Measurements from ENCODE around the gene OGG1.
A peak's percentile ranks its signal among the peaks of the same experiment; 100 is the strongest.

OGG1 gene

DNA sequence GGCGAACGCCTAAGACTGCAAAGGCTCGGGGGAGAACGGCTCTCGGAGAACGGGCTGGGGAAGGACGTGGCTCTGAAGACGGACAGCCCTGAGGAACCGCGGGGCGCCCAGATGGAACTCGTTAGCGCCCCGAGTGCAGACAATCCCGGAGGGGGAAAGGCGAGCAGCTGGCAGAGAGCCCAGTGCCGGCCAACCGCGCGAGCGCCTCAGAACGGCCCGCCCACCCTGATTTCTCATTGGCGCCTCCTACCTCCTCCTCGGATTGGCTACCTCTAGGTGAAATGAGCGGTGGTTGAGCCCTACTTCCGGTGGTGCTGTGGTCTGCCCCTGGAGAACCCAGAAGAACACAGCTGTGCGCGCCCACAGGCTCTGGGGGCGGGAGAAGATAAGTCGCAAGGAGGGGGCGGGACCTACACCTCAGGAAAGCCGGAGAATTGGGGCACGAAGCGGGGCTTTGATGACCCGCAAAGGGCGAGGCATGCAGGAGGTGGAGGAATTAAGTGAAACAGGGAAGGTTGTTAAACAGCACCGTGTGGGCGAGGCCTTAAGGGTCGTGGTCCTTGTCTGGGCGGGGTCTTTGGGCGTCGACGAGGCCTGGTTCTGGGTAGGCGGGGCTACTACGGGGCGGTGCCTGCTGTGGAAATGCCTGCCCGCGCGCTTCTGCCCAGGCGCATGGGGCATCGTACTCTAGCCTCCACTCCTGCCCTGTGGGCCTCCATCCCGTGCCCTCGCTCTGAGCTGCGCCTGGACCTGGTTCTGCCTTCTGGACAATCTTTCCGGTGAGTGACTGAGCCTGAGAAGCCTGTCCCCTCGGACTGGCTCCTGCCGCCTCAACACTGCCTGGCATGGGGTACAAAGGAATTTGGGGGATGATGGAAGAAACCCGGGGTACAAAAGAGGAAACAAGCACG is at the start of gene OGG1:
TSS of gene OGG1 (plus strand) at position 308 of the 911 bp plus-strand sequence. CDS start at position 643, 335 bp downstream.
- peak; percentile 87 for DNase-seq (ENCODE audit: low read depth)

DNA sequence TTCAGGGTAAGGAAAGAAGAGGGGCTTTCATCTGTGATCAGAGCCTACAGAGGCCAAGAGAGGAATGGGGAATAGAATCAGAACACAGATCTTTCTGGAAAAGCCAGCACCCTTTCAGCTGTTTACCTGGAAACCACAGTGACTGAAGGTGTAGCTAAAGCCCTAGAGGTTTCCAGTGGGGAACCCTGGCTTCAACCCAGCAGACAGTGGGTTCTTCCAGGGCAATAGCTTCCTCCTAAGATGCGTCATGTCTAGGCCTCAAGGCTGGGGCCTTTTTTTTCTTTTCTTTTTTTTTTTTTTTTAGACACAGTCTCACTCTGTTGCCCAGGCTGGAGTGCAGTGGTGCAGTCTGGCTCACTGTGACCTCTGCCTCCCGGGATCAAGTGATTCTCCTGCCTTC is 49.2 kb upstream of the OGG1 start:
- no peak for DNase-seq (ENCODE audit: low read depth)

DNA sequence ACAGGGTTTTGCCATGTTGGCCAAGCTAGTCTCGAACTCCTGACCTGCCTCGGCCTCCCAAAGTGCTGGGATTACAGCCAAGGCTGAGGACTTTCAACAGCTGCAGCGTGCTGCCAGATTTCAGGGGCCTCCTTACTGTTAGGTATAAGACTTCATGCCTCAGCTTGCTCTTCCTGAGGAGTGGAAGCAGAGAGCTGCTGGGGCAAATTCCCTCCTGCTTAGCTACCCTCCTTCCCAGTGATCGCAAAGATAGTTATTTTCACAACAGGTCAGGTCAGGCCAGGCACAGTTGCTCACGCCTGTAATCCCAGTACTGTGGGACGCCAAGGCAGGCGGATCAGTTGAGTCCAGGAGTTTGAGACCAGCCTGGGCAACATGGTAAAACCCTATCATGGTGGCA is 48.7 kb upstream of the OGG1 start:
- no peak for DNase-seq (ENCODE audit: low read depth)

DNA sequence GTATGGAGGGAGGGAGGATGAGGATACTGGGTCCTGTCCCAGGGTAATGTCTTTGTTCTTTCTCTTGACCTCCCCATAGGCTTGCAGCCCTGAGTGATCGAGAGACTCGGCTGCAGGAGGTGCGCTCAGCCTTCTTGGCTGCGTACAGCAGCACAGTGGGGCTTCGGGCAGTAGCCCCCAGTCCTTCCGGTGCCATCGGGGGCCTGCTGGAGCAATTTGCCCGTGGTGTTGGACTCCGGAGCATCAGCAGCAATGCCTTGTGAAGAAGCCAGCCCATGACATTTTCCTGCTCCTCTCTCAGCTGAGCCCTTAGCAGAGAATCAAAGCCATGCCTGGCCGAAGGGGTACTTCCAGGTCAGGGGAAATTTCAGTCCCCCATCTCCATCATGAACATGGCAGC is 48.0 kb upstream of the OGG1 start:
- DNase-seq (ENCODE audit: low read depth) = no peak

DNA sequence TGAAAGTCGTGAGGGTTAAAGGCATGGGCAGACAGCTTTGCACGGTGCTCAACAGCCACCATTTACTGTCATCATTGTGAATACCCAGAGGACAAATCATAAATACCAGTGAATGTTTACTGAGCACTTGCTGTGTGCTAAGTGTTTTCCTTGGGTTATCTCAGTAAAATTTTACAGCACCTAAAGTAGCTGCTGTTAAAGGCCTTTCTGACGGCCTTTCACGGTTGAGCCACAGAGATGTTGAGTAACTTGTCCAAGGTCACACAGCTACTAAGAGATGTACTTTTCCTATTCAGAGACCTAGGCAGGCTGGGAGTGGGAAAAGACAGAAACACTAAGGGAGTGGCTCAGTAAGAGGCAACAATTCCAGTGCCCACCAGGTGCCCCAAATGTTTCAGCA is 46.5 kb upstream of the OGG1 start:
- no peak for DNase-seq (ENCODE audit: low read depth)

DNA sequence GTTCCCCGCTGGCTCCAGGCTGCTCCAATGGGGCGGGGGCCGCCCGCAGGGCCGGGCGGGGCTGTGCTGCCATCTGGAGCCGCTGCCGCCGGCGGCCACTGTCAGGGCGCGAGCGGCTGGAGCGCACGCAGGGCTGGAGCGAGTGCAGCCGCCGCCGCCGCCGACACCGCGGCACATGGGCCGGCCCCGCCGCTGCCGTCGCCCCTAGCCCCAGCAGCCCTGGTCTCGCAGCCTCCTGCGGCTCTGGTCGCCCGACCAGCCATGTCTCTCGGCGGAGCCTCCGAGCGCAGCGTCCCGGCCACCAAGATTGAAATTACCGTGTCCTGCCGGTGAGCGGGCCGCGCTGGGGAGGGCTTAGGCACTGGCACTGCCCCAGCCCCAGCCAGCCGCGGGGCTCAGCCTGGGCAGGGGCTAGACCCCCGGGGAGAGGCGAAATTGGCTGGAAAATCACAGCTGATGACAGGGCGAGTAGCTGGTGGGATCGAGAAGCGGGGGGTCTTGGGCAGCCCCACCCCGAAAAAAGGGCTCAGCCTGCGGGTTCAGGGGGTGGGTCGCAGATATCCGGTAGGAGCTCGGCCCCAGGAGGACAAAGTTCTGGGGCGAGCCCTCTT is 45.9 kb upstream of the OGG1 start, which contains the start of gene CPNE9:
TSS of gene CPNE9 (plus strand) at position 98 of the 611 bp plus-strand sequence. CDS start at position 262, 164 bp downstream.
- DNase-seq (ENCODE audit: low read depth) = no peak

DNA sequence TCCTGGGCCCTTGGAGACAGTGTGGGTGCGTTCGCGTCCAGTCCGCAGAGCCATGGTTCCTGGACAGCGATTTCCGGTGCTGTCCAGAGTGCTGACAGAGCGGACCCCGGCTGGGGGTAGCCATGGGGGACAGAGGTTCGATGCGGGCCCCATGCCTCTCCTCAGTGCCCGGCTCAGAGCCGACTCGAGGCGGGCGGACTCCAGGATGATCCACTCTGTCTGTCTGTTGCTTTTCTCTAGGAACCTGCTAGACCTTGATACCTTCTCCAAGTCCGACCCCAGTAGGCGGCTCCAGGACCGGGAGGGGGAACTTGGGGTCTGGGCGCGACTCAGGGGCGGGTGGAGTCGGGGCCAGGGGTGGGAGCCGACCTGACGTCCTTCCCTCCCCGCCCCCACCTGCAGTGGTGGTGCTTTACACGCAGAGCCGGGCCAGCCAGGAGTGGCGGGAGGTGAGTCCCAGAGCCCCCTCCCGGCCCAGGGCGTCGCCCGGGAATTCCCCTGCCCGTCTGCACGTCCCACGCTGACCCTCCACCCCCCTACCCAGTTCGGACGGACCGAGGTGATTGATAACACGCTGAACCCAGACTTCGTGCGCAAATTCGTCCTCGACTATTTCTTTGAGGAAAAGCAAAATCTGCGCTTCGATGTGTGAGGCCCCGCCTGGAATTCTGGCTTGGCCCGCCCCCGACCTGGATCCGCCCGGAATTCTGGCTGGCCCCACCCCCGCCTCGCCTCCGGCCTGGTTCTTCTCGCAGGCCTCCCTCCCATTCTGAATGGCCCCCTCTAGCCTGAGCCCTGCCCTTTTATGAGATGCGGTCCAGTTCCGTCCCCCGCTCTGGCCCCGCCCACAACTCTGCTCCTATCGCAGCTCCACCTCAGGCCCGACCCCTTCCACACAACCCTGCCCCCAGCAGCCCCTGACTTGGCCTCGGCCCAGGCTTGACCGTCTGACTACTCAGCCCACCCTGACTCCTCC is 45.1 kb upstream of the OGG1 start:
- no peak for DNase-seq (ENCODE audit: low read depth)

DNA sequence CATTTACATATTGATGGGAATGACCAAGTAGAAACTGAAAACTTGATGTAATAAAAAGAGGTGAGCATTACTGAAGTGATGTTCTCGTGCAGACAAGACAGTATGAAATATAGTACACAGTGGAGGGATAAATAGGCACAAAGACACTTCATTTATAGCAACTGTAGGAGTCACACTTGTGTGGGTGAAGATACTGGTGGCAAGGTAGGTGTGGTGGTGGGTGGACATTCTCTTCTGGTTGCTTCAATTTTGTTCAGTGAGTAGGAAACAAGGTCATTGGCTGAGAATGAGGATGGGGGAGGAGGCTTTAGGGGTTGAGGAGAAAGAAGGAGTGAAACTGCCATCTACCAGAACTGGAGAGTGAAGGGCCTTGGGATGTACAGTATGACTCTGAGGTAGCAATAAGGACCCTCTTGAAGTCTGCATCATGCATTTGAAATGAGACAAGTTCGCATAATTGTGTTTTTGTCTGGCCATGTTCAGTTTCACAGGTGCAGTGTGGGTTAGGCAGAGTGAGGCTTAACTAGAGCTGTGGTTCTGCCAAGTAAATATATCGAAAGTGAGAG is 39.5 kb upstream of the OGG1 start:
- DNase-seq (ENCODE audit: low read depth) = no peak

DNA sequence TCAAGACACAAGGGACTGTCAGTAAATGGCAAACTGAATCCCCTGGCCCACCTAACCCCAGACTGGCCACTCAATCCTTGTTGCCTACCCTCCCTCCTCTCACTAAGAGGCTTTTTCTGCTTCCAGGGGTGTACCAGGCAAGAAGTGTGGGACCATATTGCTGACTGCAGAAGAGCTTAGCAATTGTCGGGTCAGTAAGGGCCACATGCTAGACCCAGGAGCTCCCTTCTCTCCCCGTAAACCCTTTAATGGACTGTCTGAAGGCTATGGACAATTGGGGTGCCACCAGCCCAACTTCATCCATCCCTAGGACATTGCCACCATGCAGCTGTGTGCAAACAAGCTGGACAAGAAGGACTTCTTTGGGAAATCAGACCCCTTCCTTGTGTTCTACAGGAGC is 37.3 kb upstream of the OGG1 start:
- DNase-seq (ENCODE audit: low read depth) = no peak

DNA sequence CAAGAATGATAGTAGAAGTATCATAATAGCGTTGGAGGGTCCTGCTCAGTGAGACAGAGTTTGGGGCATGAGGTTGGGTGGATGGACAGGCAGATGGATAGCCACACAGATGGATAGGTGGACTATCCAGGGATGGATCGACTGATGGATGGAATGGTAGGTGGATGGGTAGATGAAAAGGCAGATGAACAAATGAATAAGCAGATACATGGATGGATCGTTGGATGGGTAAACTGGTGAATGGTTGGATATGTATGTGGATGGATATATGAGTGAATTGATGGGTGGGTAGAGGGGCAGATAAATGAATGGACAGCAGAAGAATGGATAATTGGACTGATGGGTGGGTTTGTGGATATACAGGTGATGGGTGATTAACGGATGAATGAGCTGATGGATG is 36.6 kb upstream of the OGG1 start:
- DNase-seq (ENCODE audit: low read depth) = no peak

DNA sequence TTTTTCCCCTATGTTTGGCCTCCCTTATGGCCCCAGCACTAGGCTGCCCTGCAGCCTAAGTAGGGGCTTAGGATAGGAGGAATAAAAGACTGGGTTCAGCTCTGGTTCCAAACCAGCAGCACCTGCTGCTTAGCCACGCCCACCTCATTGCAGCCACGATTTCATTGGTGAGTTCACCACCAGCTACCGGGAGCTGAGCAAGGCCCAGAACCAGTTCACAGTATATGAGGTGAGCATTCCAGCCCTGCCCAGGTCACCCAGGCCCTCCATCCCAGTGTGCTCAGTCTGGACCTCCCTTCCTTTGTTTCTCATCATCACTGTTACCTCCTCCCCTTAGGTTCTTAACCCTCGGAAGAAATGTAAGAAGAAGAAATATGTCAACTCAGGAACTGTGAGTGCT is 34.6 kb upstream of the OGG1 start:
- DNase-seq (ENCODE audit: low read depth) = no peak

DNA sequence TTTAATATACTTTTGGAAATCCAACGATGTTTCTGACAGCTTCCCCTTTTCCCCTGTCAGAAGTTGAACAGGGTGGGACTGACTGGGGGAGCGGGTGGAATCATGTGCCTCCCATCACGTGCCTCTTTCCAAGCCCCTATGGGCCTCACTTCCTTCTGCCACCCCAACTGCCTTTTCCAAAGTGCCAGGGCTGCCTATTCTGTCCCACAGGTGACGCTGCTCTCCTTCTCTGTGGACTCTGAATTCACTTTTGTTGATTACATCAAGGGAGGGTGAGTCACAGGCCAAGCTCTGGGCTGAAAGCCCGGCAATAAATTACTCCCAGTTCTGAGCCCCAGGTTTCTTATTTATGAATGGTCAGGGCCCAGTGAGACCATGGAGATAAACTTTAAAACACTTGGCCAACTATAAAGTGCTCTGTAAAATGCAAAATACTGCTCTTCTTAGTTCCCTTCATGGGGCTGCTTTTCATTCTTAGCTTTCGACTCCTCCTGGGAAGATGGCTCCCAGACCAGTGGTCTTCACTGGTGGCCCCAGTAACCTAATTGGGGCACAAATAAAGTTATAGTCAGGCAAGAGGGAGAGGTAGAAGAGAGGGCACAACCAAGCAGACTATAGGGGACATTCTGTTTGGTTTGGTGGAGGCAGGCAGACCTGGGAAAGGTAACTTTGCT is 33.9 kb upstream of the OGG1 start:
- DNase-seq (ENCODE audit: low read depth) = no peak

DNA sequence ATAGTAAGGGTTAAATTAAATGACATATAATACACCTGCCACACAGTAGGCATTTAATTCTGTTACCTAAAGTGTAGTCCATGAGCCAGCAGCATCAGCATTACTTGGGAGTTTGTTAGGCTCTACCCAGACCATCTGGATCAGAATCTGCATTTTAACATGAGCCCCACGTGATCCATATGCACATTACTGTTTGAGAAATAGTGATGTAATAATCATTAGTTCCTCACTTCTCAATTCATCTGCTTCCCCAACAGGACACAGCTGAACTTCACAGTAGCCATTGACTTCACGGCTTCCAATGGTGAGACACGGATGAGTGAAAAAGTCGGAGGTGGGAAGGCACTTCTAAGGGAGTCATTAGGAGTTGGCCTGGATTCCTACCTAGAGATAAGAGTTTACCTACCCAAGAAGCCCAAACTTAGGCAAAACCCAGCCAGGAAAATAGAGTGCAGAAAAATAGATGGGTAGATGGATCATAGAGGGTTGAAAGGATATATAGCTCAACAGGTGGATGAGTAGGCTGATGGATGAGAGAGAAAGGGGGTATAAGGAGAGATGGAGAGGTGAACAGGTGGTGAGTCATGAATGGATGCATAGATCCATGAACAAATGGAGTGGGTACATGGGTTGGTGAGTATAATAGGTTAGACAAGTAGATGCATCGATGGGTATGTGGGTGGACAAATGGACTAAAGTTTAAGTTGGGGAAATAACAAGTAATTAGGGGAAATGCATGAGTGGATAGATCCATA is 32.8 kb upstream of the OGG1 start:
- DNase-seq (ENCODE audit: low read depth) = no peak

DNA sequence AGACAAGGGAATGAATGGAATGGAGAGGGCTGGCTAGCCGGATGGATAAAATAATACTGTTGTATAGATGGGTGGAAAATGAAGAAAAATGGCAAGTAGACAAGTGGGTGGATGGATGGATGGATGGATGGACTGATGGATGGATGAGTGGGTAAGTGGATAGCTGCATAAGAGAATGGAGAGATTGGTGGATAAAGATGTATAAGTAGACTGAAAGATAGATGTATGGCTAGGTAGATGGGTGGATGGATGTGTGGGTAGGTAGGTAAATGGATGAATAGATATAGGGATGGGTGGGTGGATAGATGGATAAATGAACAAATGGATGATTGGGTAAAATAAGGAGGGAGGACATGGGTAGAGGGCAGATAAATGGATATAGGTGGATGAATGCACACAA is 32.2 kb upstream of the OGG1 start:
- no peak for DNase-seq (ENCODE audit: low read depth)

DNA sequence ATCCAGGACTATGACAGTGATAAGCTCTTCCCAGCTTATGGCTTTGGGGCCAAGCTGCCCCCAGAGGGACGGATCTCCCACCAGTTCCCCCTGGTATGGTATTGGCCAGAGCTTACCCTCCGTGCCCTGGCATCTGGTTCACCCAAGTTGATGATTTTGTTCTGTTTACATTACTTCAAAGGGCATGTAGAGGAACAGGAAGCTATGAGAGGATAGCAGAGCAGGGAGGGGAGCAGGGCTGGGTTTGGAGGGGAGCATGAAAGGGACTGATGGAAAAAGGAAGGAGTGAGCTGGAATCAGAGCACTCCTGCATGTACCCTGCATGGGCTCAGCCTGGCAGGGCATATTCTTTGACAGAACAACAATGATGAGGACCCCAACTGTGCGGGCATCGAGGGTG is 31.6 kb upstream of the OGG1 start:
- no peak for DNase-seq (ENCODE audit: low read depth)

DNA sequence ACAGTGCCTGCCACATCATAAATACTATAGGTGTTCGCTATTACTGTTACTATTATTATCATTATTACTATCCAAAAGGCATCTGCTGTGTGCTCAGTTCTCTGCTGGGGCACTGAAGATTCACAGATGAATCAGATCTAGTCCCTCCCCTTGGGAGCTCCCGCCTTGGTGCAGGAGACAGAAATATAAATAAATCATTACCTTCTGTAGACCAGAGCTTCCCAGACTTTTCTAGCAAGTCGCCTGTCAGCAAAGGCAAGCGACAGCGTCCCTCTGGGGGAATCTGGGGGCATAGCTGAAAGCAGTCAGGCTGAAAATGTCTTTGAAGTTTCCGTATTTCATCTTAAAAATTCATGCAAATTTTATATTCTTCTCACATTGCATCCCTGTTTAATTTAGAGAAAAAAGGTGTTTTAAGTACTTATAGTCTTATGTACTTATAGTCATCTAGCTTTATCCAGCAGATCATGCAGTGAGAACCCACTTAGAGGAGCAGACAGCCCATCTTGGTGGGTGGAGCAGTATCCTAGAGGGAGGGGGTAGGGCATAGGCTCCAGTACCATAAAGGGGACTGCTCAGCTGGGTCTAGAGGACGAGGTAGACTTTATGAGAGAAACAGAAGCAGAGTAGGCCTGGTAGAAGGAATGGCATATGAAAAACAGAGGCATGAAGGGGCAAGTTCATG is 28.6 kb upstream of the OGG1 start:
- DNase-seq (ENCODE audit: low read depth) = no peak

DNA sequence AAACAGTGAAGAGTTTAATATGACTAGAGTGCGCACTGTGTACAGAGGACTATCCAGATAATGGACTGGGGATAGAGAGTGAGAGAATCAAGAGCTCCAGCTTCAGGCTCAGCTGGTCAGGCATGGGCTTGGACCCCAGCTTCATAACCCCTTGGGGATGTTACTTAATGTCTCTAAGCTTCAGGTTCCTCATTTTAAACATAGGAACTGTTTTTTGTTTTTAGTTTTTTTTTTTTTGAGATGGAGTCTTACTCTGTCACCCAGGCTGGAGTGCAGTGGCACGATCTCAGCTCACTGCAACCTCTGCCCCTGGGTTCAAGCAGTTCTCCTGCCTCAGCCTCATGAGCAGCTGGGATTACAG is 28.1 kb upstream of the OGG1 start:
- DNase-seq (ENCODE audit: low read depth) = no peak

DNA sequence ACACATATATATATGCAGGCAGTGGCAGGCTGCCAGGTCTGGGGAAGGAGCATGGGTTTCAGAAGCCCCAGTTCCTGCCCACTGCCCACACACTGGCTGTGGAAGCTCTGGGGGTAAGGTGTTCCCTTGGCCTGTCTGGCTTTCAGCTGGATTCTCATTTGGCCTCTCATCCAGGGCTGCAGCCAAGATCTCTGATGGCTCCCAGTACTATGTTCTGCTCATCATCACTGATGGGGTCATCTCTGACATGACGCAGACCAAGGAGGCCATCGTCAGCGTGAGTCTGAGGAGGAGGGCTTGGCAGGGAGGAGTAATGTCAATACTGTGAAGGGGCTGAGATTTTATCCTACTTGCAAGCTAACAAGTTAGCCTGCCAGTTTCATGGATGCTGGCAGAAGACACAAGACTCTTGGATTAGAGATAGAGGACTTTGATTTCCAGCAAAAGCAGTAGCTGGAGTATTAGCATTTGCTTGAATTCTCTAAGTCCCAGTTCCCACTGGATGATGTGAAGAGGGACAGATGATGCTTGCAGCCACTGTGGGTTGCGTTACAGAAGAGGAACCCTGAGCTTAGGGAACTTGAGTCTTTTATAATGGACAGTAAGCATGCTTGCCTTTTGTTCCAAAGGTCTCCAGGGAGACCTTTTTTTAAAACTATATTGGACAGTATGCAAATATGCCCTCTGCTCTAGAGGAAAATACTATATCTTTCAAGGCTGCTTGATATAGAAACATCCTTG is 23.8 kb upstream of the OGG1 start:
- DNase-seq (ENCODE audit: low read depth) = no peak

DNA sequence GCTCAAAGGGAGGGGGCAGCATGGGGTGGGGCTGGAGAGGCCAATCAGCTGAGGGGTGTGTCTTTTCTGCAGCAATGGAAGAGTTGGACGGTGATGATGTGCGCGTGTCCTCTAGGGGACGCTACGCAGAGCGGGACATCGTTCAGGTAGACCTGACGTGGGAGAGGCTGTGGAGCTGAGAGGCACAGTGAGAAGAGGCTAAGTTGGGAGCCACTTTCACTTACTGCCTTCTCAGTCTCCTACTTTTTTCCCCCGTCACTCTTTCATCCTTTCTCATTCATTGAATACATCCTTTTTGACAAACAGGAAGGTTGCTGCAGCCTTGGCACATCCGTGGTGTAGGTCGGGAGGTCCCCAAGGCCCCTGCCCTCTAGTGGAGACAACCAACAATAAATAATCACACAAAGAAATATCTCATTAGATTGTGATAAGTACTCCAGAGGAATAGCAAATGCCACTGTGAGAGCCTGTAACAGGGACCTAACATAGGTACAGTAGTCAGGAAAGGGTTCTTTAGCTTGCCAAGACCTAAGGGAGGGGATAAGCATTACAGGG is 22.6 kb upstream of the OGG1 start:
- no peak for DNase-seq (ENCODE audit: low read depth)
